Activated T-helper 9 cell treated with anti-CD3 and anti-CD28 coated beads, Interleukin-2, amount 50 U/mL, for 16 hours (primary cell): ENCODE measurements around the gene SERGEF.
"Not testable (repeated sequence)": the region's sequence is repeated elsewhere in the genome, so short reads cannot be mapped to it uniquely, and the experiment has no call there.

Experiments used
- DNase-seq: peaks from one replicate; pipeline ENCODE4 v3.0.0-alpha.2; 2020; ENCODE audit warnings: low read depth

The SERGEF gene

DNA sequence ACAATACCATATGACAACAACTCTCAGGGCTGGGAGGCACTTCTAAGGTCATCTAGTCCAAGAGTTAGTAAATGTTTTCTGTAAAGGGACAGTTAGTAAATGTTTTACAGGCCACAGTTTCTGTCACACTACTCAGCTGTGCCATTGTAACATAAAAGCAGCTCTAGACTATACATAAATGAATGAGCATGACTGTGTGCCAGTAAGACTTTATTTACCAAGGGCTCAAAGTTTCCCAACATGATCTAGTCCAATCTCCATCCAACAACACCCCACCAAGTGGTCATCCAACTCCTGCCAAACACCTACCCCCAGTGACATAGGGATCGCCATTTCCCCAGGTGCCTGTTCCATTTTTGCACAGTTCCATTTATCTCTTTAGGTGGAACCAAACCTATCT lies 12.1 kb downstream of the SERGEF start:
- DNase-seq = no peak

DNA sequence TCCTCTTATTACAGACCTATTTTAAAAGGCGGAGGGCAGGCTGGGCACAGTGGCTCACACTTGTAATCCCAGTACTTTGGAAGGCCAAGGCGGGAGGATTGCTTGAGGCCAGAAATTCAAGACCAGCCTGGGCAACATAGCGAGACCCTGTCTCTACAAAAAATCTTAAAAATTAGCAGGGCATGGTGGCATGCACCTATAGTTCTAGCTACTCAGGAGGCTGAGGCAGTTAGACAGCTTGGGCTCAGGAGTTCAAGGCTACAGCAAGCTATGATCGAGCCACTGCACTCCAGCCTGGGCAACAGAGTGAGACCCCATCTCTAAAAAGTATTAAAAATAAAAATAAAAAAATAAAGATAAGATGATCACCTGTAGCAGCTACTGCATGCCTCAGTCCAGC lies 12.7 kb downstream of the SERGEF start:
- not testable (repeated sequence) for DNase-seq

DNA sequence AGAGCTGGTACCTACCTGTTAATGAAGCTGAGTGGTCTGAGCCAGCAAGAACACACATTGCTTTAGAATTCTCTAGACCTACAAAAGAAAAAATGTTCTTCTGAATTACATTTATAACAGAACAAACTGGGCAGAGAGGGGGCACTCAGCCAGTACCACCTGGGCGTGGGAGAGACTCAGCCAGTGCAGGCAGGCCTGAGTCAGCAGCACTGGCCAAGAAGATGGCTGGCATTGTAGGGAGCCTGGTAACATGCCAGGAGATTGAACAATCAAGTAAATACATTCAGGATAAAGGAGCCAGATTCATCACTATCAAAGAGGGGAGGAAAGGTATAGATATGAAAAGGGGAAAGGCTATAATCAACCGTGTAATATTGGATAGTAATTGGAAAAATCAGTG lies 19.9 kb downstream of the SERGEF start:
- DNase-seq = no peak

DNA sequence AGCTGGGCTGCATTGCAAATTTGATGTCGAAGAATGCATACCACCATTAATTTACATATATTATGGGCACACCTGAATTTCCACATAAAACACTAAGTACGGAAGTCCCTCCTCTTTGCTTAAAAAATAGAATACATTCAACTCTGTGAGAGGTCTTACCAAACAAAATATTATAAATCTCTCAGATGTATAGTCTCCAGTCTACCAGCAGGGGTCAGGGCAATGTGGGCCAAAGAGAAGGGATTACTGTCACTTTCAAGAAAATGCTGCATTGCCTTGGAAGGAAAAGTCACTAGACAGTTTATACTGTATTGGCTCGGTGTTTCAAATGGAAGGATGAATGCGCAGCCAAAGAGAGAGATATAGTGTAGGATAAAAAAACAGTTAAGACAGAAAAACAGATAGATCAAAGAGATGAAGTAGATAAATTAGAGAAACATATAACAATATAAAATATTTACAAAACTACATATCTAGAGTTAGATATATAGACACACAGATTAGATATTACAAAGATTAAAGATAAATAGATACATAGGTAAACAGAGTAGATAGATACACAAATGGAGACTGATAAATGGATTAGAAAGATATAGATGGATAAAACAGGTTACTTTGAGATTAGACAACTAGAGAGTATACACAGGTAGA lies 20.9 kb downstream of the SERGEF start:
- DNase-seq = peak; percentile 24

DNA sequence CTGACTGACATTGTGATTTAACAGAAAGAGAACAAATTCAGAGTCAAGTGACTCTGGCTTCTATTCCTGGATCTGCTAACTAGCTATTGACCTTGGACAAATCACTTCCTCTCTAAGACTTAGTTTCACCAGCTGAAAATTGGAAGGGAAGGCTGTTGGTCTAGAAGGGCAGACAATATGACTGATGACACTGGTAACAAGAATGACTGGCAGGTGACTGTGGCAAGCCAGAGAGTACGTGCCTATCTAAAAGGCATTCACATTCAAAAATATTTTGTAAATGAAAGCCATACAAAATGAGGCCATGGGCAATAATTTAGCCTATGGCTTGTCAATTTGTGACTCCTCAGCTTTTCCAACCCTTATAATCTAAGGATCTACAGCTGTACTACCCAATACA lies 23.5 kb downstream of the SERGEF start:
- no peak for DNase-seq

DNA sequence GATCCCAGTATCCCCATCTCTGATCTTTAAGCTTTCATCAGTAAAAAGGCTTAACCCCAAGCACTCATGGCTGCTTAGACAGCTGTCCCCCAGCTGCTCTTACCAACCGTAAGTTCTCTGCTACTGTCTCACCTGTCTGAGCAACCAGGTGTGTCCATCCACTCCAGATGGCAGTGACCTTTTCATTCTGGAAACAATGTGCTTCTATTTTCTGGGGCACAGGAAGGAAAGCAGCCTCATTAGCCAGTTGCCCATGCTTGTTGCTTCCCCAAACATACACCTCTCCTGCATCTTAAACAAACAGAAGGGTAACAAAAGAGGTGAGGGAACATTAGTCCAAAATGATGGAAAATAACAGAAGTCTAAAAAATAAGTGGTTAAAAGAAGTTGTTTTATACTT lies 24.4 kb downstream of the SERGEF start:
- DNase-seq = no peak

DNA sequence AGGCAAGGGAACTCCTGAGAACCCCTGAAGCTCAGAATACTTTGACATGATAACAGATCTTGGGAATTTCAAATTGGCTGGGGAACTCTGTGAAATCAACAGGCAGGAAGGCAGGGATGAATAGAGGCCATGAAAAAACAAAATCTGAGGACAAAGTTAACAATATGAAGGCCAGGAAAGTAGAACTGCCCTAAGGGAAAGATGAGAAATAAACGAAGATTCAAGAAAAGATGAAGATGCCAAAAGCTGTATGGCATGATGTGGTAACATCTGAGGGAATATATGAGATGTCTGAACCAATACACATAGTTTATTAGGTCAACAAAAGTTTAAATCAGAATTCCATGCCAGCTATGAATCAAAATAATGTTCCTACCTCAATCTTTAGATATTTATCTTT lies 25.0 kb downstream of the SERGEF start:
- DNase-seq = no peak

DNA sequence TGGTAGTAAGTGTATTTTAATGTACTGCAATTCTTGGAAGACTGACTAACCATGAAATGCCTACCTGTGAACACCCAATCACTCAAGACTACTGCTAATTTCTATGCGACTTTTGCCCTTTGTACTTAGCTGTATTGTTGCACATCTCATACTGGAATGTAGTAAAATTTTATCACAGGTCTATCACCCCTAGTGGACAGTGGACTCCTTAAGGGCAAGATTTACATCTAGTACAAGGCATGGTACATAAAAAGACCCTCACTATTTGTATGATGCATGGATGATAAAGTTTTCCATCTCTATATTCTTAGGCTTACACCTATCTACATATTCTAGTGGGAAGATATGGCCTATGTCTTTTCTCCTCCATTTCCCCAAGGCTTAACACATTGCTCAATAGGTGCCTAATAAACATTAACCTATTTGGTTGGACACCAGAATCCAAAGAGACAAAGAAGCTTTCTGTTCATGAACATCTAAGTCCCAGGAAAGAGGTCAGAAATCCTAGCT lies 26.1 kb downstream of the SERGEF start:
- no peak for DNase-seq

DNA sequence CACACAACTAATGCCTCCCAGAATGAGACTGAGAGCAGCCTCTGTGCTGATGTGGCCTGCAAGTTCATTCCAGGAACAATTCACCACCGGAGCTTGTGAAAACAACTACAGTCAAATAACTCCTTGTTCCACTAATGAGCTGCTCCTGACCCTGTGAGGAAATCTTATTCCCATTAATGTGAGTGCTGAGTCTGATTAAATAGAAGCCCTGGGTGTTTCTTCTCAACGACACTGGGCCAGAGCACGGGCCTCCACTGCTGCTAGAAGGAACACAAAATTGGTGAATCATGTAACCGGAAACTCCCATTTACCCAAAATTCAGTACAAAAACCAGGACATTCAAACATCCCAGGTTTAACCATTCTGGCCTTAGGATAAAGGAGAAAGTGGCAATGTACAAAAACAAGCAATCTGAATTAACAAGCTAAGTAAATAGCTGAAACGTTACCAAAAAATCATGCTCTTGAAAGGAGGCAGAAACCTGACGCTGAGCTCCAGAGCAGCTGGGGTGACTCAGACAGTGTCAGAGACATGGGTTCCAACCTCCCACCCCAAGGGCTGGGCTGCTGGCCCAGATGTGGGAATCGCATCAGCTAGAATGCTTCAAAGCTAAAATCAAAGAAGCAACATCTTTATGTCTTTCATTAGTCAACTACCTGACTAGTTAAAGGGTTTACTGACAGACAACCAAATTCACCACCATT lies 26.7 kb downstream of the SERGEF start:
- no peak for DNase-seq

DNA sequence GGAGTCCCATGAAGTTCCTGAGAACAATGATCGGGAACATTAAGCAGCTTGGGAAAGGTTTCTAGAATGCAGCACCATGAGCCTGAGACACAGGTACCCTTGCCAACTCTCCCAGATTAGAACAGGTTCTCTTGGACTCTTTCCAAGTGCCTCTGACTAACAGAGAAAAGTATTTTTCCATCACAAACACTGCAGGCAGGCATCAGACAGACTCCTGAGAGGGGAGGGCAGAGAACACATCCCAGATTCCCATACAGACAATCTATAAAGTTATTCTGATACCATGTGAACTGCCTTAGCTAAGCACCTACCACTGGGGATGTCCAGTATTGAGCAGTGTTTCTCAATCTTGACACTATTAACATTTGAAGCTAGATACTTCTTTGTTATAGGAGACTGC lies 27.3 kb downstream of the SERGEF start:
- DNase-seq = no peak

DNA sequence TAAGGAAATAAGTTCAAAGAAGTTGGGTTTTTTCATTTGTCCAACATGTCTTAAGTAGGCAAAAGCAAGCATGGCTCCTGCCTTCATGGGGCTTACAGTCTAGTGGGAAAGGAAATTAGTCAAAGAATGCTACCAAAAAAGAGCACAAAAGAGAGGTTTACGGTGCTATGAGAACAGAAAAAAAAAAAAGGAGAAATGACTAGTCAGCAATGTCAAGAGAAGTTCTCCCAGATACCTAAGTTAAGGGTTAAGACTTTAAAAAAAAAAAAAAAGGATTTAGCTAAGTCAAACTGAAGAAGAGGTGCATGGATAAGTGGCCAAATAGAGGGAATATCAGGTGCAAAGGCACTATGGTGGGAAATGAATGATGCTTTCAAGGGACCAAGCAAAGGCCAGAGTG lies 29.3 kb downstream of the SERGEF start:
- no peak for DNase-seq

DNA sequence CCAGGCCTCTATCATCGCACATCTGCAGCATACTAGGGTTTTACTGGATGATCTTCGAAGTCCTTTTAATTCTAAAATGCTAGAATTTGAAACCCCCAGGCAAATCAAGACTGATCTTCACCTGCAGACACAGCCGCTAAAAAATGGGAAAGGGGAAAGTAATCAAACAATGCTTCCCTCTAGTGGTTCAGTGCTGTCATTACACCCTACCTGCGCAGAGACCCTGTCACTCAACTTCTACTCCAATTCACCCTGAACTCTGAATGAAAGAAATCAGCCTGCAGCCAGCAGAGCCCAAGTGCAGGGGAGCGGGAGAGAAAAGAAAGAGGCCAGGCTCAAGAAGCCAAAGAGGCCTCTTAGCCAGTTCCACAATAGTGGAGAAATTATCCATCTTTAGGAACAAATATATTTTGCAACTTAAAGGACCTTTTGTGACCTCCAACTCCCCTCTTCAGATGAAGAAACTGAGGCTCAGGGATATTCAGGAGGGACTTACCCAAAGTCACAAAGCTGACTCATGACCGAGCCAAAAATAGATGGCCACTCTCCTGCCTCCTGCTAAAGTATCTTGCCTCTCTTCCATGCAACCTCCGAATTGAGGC lies 33.0 kb downstream of the SERGEF start:
- DNase-seq = no peak

DNA sequence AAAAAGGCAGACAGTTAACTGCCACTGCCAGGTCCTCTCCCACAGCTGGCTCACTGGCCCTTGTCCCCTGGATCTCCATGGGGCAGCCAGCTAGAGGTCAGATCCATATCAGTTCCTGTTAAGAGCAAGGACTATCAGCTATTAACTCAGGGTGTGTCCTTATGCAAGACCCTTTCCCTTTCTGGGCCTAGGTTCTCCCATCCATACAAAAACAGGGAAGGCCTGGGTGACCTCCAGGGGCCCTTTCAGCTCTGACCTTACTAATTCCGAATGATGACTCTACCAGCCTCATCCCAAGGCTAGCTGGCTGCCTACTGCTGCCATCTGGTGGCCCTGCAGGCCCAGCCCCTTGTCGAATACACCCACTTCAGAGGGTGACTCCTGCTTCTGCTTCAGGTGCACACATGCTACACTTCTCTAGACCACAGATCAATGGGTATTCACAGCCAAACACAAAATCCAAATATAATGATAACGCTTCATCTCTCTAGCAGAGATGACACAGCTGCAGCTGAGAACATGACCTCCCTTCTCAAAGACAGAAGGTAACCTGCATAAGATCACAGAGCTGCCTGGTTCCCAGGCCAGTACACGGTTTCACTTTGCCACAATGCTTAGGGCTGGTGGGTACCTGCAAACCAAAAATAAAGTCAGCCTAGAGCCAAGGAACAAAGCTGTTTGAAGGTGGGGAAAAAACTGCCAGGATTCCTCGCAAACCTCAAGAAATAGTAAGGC lies 34.1 kb downstream of the SERGEF start:
- DNase-seq = no peak

DNA sequence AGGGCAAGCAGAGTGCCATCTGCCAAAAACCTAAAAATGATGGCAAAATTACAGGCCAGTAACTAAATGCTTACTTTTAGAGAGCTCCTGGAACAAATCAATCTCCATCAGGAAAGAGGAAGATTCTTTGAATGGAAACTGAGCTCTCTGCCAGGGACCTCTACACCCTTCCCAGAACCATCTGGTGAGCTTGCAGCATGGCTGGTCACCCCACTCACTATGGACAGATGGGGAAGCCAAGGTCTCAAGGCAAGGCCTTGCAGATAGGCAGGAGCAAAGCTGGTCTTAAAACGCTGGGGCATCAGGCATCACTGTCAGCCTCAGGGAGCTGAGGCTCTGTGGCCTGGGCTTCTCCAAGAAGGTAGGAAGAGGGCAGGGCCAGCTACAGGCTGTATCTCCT lies 36.2 kb downstream of the SERGEF start:
- DNase-seq = no peak

DNA sequence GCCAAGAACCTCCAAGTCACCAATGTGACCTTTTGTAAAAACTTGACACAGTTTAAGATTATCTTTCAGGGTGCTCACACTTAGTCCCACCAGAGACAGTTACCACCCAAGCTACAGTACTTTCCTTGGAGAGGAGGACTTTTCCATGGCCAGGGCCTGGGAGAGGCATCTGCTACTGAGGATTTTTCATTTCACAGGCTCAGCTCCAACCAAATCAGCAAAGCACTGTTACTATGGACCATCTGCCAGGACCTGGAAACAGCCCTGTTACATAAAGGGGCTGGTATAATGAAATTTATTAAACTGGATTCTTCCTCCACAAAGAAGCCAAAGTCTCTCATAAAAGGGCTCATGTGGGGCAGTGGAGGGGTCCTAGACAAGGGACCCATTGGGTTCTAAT lies 38.6 kb downstream of the SERGEF start:
- DNase-seq = no peak

DNA sequence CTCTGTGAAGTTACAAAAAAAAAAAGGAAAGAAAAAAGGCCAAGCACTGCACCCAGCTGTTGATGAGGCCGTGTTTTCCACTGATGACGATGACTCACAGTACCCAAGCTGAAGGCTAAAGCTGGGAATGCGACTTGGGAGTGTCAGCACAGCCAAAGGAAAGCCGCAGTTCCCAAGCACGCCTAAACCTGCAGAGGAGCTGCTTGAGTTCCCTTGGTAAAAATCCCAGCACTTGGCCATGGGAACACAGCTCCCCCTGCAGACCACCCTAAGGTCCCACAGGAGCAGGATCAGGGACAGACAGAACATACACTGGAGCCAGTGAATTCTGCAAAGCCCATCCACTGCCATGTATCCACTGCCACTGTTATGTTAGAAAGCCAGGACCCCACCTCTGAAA lies 39.9 kb downstream of the SERGEF start:
- no peak for DNase-seq

DNA sequence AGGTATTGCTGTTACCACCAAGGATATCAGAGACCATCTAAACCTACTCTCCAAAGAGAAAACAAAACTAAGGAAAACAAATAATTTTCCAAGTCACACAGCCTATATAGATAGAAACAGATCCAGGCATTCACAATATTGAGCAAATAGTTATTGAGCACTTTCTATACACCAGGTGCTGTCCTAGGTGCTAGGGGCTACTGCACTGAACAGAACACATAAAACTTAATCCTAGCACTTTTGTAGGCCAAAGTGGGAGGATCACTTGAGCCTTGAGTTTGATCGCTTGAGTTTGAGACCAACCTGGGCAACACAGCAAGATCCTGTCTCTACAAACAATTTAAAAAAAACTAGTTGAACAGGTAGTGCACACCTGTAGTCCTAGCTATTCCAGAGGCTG lies 44.6 kb downstream of the SERGEF start:
- no peak for DNase-seq

DNA sequence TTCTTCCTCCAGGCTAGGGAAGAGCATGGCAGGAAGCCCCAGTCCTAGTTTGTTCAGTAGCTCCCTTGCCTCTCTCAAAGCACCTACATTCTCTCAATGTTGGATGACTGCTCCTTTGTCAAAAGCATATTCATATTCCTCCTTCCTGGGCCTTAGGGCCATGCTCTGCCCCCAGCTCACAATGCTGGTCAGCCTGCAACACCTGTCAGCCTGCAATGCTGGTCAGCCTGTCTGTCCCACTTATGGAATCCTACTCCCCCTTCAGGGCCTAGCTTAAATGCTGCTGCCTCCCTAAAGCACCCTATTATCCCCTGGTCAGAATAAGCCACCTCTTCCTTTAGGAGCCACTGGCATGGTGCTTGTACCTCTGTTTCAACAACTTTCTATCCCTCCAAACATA lies 45.2 kb downstream of the SERGEF start:
- DNase-seq = no peak

DNA sequence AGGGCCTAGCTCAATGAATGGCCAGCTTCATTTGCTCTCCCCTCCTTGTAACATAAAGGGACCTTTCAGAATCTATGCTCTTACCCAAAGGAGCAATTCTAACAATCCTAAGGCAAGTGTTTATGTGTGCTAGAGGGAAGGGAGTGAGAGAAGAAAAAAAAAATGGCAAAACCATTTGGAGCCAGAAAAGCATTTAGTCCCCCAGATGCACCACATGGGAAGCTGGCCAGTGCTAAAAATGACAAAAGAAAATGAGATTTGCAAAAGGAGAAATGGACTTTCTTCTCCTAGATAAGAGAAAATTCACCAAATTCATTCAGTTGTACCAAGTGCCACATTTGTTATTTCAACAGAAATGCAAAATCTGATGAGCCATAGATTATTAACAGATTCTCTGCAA lies 52.8 kb downstream of the SERGEF start:
- no peak for DNase-seq

DNA sequence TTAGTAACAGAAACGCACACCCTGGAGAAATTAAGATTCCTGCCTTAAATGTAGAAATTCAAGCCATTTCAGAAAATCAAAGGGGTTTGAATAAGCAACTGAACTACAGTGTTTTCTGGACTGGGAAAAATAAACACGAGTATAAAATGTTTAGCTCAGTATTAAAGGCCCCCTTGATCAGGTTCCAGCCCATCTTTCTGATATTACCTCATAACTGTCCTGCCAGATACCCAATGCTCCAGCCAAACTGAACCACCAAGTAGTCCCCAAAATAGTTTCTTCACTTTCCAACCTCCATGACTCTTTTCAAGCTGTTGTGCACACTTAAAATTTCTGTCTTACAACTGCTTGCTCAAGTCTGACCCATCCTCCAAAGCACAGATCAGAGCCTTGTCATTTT lies 54.4 kb downstream of the SERGEF start:
- no peak for DNase-seq

DNA sequence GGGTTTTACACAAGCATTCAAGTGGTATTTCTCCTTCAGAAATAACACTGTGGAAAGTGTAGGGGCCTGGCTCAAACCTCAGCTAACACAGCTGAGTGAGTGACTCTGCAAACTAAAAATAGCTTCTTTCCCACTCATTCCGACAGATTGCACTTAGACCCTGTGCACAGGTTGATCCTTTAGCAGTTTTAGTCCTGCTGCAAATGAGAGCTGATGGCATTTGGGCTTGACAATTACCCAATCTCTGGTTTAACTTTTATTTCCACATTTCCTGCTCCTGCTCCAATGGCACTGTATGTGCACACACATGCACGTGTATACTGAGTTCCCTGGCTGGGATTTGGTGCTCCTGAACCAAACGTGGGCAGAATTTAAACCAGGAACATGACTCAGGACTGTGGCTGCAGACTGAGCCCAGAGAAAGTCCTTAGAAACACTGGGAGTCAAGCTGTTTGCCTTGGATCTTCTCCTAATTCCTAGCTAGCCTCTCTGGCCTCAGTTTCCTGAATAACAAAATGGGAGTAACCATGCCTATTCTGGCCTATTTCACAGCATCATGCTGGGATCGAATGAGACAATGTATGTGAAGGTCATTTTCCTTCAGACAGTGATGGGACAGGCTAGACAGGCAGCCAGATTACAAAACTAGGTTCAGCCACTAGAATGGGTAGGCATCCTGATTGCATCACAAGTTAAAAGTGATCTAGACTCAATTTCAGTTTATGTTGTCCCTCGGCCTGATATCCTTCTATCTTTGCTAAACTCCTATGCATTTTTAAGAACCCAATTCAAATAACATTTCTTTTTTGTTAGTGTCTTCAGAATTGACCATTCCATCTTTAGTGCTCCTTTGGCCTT lies 58.2 kb downstream of the SERGEF start:
- DNase-seq = no peak

DNA sequence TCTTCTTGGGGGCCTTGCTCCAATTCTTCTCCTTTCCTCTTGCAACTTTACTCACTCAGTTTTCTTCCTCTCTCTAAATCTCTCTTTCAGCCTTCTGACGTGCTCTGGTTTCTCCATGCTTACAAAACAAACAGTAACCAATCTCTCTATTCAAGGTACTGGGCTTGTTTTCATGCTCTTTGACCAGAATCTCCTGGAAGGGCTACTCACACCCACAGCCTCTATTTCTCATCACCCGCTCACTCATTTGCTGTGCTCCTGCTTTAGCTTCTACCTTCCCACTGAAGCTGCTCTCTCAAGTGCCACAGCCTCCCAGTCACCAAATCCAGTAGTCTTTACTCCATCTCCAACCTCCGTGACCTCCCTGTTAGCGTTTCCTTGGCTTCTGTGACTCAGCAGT lies 60.4 kb downstream of the SERGEF start:
- no peak for DNase-seq
